ENCODE results near the gene ENPEP. TPM values are rescaled to one million over a fixed set of nuclear protein-coding genes. Genes with fewer than 3 reads are reported as not detected.

The ENPEP gene
- total and polyA plus RNA-seq, 9 of the 15 experiments (the other 6 are each of a cell fraction or from before 2014, with no cell fraction given) = 0.01 TPM; not detected in 7

GRCh38 chr4:110452546-110452945, 23.4 kb upstream of the ENPEP start (continued):
- TF ChIP-seq, protein P1, sequence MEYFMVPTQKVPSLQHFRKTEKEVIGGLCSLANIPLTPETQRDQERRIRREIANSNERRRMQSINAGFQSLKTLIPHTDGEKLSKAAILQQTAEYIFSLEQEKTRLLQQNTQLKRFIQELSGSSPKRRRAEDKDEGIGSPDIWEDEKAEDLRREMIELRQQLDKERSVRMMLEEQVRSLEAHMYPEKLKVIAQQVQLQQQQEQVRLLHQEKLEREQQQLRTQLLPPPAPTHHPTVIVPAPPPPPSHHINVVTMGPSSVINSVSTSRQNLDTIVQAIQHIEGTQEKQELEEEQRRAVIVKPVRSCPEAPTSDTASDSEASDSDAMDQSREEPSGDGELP (CRISPR knock-in tag; IDR thresholded peaks at IDR 0.05; ENCODE audit: borderline replicate concordance) = no peak
- no peak for TF ChIP-seq BMI1 (IDR thresholded peaks at IDR 0.05; ENCODE audit: low read length)

DNA sequence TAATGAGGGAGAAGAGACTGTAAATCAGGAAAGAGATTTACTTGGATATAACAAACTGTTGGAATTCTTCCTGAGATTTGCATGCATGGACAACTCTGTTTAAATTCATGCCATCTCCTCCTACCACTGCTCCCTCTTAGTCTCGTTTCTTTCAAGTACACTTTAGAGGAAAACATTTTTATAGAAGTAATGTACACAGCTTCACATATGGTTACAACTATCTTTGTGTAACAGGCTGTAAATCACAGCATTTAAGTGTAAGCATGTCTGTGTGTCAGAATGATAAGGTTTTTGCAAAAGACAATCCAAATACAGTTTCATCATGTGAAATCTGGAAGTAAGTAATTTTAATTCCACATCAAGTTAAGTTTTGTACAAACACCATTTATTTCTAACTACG, 21.5 kb upstream of the ENPEP start:
- intact Hi-C loops (cut with micrococcal nuclease) (no loop called here), in situ Hi-C loops (cut with MboI) (no loop called here)
- Histone ChIP-seq H3K79me2 (ENCODE audit: control insufficient read depth, insufficient read depth, low read length) (no peaks in the 10 kb centered on the region), H3K9me1 (ENCODE audit: control insufficient read depth, insufficient read depth, low read length) (no peaks in the 10 kb centered on the region), H3K36me3 (ENCODE audit: control insufficient read depth, insufficient read depth, low read length) (no peaks in the 10 kb centered on the region), H3K4me3 (no peak overlapping the region), H3K9ac (ENCODE audit: insufficient read depth in 1 of 2, low read depth in 2 of 2, low read length in 2 of 2) (no peak overlapping the region), H3K4me2 (ENCODE audit: insufficient read depth, low read length) (no peak overlapping the region), H4K20me1 (replicated peaks; ENCODE audit: control insufficient read depth, insufficient read depth, low read length) (no peaks in the 10 kb centered on the region), H3K4me1 (replicated peaks in 1 of 2; ENCODE audit: control insufficient read depth in 2 of 2, insufficient read depth in 2 of 2, low read length in 2 of 2) (no peaks in the 10 kb centered on the region), H3K9me3 (replicated peaks; ENCODE audit: control insufficient read depth, insufficient read depth, low read depth, low read length) (no peaks in the 10 kb centered on the region), H3K27me3 (ENCODE audit: control insufficient read depth in 2 of 2, insufficient read depth in 2 of 2, low read length in 2 of 2) (0 out of 5 replicates have a peak, but pooled peaks cover 0 to 3% of the 10 kb centered on the region in 2 experiments), H3K27ac (ENCODE audit: extremely low read depth, low read depth, low read length) (no peak overlapping the region), H2AFZ (ENCODE audit: low read depth, low read length) (no peak overlapping the region)
- no TSS peak for BruUV-seq (replicated peaks)
- DNase-seq (ENCODE audit: extremely low read depth in 1 of 4, low spot score in 3 of 4) = no peak
- WGBS (ENCODE audit: insufficient coverage, low coverage, missing lambda C conversion rate) = 3% methylated on average over 2 of the region's 2 CpGs
- no peak for ATAC-seq
- POLR2A ChIA-PET = no interaction called here
- no peak for FAIRE-seq
- CTCF ChIA-PET (ENCODE audit: low intra/inter-chr PET ratio) = no interaction called here
- TF ChIP-seq MEF2D (tag; conservative IDR thresholded peaks at IDR 0.05; ENCODE audit: low read depth) (no peak), ZNF445 (CRISPR knock-in tag; IDR thresholded peaks at IDR 0.05; ENCODE audit: low read depth) (no peak), PHF21A (IDR thresholded peaks at IDR 0.05; ENCODE audit: borderline replicate concordance, low read depth) (no peak), ZNF79 (CRISPR knock-in tag; IDR thresholded peaks at IDR 0.05; ENCODE audit: low read depth) (no peak), TFAM (CRISPR knock-in tag; conservative IDR thresholded peaks at IDR 0.05) (no peak), TEAD2 (tag; IDR thresholded peaks at IDR 0.05) (no peak)

All from K562 (cell line).